ENCODE data around the gene CLDN12. TPM values are rescaled to one million over a fixed set of nuclear protein-coding genes. Genes with fewer than 3 reads are reported as not detected.
A peak's percentile ranks its signal among the peaks of the same experiment; 100 is the strongest.

Gene CLDN12
- total RNA-seq (100 to 1,000 TPM in 1 of 9 donors, 10 to 100 TPM in 8; 25.8 to 150 (median 44.5) TPM), polyA plus RNA-seq (10 to 100 TPM; 13.8 to 83.5 (median 20.8) TPM)
- long read RNA-seq, donor 1, transcript CLDN12-203 (3 exons, 3,488 nt), result minor isoform, 7 of 47 reads
- long read RNA-seq, donor 1, transcript CLDN12-201 (3 exons, 3,565 nt), result major isoform, 34 of 47 reads
- long read RNA-seq, donor 1, partial matches to known transcripts, result 0 of 47 reads
- long read RNA-seq, donor 1, other reads (novel, unspliced or antisense), result 0 of 47 reads
- long read RNA-seq, donor 2, transcript CLDN12-212 (2 exons, 674 nt), result minor isoform, 6 of 68 reads
- long read RNA-seq, donor 2, transcript CLDN12-201 (3 exons, 3,565 nt), result major isoform, 15 of 68 reads
- long read RNA-seq, donor 2, partial matches to known transcripts, result 42 of 68 reads
- long read RNA-seq, donor 2, other reads (novel, unspliced or antisense), result 0 of 68 reads
- long read RNA-seq, donor 3, transcript CLDN12-201 (3 exons, 3,565 nt), result major isoform, 34 of 43 reads
- long read RNA-seq, donor 3, transcript CLDN12-203 (3 exons, 3,488 nt), result minor isoform, 6 of 43 reads
- long read RNA-seq, donor 3, partial matches to known transcripts, result 0 of 43 reads
- long read RNA-seq, donor 3, other reads (novel, unspliced or antisense), result 0 of 43 reads
- long read RNA-seq, donor 4, transcript CLDN12-201 (3 exons, 3,565 nt), result major isoform, 8 of 10 reads
- long read RNA-seq, donor 4, partial matches to known transcripts, result 0 of 10 reads
- long read RNA-seq, donor 4, other reads (novel, unspliced or antisense), result 2 of 10 reads
- long read RNA-seq, donor 5, transcript CLDN12-201 (3 exons, 3,565 nt), result major isoform, 31 of 45 reads
- long read RNA-seq, donor 5, partial matches to known transcripts, result 9 of 45 reads
- long read RNA-seq, donor 5, other reads (novel, unspliced or antisense), result 2 of 45 reads
- long read RNA-seq, donor 6, partial matches to known transcripts, result 0 of 6 reads
- long read RNA-seq, donor 6, other reads (novel, unspliced or antisense), result 0 of 6 reads
- long read RNA-seq, donor 7, transcript CLDN12-203 (3 exons, 3,488 nt), result minor isoform, 8 of 47 reads
- long read RNA-seq, donor 7, transcript CLDN12-201 (3 exons, 3,565 nt), result major isoform, 23 of 47 reads
- long read RNA-seq, donor 7, partial matches to known transcripts, result 13 of 47 reads
- long read RNA-seq, donor 7, other reads (novel, unspliced or antisense), result 0 of 47 reads
- long read RNA-seq, donor 8, transcript CLDN12-203 (3 exons, 3,488 nt), result minor isoform, 8 of 57 reads
- long read RNA-seq, donor 8, transcript CLDN12-201 (3 exons, 3,565 nt), result major isoform, 46 of 57 reads
- long read RNA-seq, donor 8, partial matches to known transcripts, result 0 of 57 reads
- long read RNA-seq, donor 8, other reads (novel, unspliced or antisense), result 0 of 57 reads
- long read RNA-seq, donor 9, transcript CLDN12-201 (3 exons, 3,565 nt), result major isoform, 28 of 37 reads
- long read RNA-seq, donor 9, partial matches to known transcripts, result 0 of 37 reads
- long read RNA-seq, donor 9, other reads (novel, unspliced or antisense), result 0 of 37 reads
- long read RNA-seq, donor 10, transcript CLDN12-201 (3 exons, 3,565 nt), result major isoform, 28 of 30 reads
- long read RNA-seq, donor 10, partial matches to known transcripts, result 0 of 30 reads
- long read RNA-seq, donor 10, other reads (novel, unspliced or antisense), result 0 of 30 reads

- intact Hi-C loops (cut with DNase I), result no loop called here
- H3K4me1 ChIP-seq (replicated peaks in 1 of 2), result peaks cover 5 to 9% of the 10 kb centered on the region in 2 donors
- 0 to 1% (median 1%) methylated on average over 26 to 35 of the region's 35 CpGs for WGBS, 4 donors
- peak; percentile 87 to 95 (median 92) for DNase-seq
- peaks cover 0 to 21% of the 10 kb centered on the region in 2 donors for H3K36me3 ChIP-seq (replicated peaks in 1 of 2)
- no peaks in the 10 kb centered on the region for H3K27me3 ChIP-seq
- H3K27ac ChIP-seq, result peak within 1 kb of the TSS; percentile 84 to 95 (median 93)
- peak within 1 kb of the TSS; percentile 47 to 82 (median 60) for H3K4me3 ChIP-seq
- TF ChIP-seq POLR2A (IDR thresholded peaks at IDR 0.05), result peak; percentile 87 to 91
- TF ChIP-seq, protein P1, sequence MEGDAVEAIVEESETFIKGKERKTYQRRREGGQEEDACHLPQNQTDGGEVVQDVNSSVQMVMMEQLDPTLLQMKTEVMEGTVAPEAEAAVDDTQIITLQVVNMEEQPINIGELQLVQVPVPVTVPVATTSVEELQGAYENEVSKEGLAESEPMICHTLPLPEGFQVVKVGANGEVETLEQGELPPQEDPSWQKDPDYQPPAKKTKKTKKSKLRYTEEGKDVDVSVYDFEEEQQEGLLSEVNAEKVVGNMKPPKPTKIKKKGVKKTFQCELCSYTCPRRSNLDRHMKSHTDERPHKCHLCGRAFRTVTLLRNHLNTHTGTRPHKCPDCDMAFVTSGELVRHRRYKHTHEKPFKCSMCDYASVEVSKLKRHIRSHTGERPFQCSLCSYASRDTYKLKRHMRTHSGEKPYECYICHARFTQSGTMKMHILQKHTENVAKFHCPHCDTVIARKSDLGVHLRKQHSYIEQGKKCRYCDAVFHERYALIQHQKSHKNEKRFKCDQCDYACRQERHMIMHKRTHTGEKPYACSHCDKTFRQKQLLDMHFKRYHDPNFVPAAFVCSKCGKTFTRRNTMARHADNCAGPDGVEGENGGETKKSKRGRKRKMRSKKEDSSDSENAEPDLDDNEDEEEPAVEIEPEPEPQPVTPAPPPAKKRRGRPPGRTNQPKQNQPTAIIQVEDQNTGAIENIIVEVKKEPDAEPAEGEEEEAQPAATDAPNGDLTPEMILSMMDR (IDR thresholded peaks at IDR 0.05), result no peak
- H3K9me3 ChIP-seq (replicated peaks in 1 of 3), result no peaks in the 10 kb centered on the region
Measured at GRCh38 chr7:90403174-90404113, at the start of gene CLDN12. Gene CLDN12 (plus strand): TSS chr7:90403461. CDS start chr7:90412677, 9,216 bp downstream.

DNA sequence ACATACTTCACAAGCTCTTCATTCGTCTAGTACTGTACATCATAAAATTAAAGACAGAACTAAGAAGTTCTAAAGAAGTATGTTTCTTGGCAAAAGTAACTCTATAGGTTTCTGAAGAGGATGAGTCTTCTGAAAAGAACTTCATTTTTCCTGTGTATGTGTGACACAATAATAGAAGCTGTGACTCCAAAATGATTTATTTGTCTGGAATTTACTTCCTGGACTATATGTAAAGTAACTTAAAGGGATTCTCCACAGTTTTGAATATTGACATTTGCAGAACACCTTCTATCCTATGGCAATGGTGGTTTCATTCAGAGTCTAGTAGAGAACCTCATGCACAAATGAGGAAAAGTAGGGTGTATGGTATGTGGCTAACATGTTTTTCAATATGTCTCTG, 19.8 kb upstream of the CLDN12 start:
- Histone ChIP-seq H3K27me3 (no peaks in the 10 kb centered on the region), H3K4me1 (replicated peaks in 1 of 2) (peaks cover 6 to 9% of the 10 kb centered on the region in 2 donors), H3K36me3 (replicated peaks in 1 of 2) (peaks cover 0 to 27% of the 10 kb centered on the region in 2 donors), H3K4me3 (no peak overlapping the region), H3K9me3 (replicated peaks in 1 of 3) (no peaks in the 10 kb centered on the region), H3K27ac (peak overlapping the region in 1 of 5 donors; percentile 62)
- no peak for DNase-seq
- WGBS, 4 donors, result 72 to 83% (median 77%) methylated on average over 1 of the region's 1 CpG
- TF ChIP-seq, protein P1 (IDR thresholded peaks at IDR 0.05), result no peak
- TF ChIP-seq POLR2A (IDR thresholded peaks at IDR 0.05), result no peak
- intact Hi-C loops (cut with DNase I), result no loop called here

GRCh38 chr7:90383861-90384260, 19.4 kb upstream of the CLDN12 start:
- H3K36me3 ChIP-seq (replicated peaks in 1 of 2), result peaks cover 0 to 23% of the 10 kb centered on the region in 2 donors

More at GRCh38 chr7:90383861-90384260, 19.4 kb upstream of the CLDN12 start:
- Histone ChIP-seq H3K27ac (peak overlapping the region in 1 of 5 donors; percentile 62), H3K4me1 (replicated peaks in 1 of 2) (peaks cover 6 to 12% of the 10 kb centered on the region in 2 donors), H3K9me3 (replicated peaks in 1 of 3) (no peaks in the 10 kb centered on the region), H3K4me3 (no peak overlapping the region), H3K27me3 (no peaks in the 10 kb centered on the region)
- intact Hi-C loops (cut with DNase I), result no loop called here
- TF ChIP-seq POLR2A (IDR thresholded peaks at IDR 0.05), result no peak
- DNase-seq, result no peak
- 46 to 74% (median 57%) methylated on average over 3 of the region's 3 CpGs for WGBS, 4 donors
